GM19468 (cell line): ENCODE results near the gene BAHCC1.
"Not testable (repeated sequence)": the region's sequence is repeated elsewhere in the genome, so short reads cannot be mapped to it uniquely, and the experiment has no call there.

Source experiments
- ATAC-seq: cut with Tn5 transposase; IDR thresholded peaks from one replicate; pipeline ENCODE4 v1.9.1; 2021; ENCODE audit warnings: mild to moderate bottlenecking, moderate library complexity, moderate number of reproducible peaks; ENCODE audit not compliant: unreplicated experiment; ENCODE audit errors: extremely low read depth

The BAHCC1 gene

DNA sequence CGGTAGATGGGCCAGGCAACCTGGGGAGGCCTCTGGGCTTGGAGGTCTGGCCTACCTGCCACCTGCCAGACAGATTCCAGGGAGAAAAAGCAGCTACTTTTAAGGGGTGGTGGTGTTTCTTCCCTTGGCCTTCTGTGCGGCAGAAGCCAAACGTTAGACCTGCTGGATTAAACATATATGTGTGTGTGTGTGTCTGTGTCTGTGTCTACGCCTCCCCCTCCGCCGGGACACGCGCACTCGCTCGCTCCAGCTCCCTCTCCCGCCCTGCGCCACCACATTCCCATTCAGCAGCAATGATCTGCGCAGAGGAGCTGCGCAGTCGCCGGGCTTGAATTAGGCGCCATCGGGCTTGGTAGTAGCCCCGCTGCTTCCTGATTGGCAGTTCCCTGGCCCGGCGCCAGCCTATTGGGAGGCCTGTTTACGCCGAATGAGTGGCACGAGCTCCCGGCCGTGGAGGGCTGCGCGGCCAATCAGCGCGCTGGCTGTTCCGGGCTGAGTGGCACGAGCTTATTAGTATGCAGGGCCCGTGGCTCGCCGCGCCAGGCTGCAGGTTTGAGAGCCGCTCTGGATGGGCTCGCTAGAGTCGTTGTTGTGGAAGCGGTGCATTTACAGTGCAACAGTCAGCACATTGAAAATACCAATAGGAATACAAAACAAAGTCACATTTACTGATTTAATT is at the start of gene BAHCC1:
TSS of gene BAHCC1 (plus strand) at position 537 of the 679 bp plus-strand sequence. CDS start 4,283 bp downstream, outside the sequence.
- no peak for ATAC-seq

DNA sequence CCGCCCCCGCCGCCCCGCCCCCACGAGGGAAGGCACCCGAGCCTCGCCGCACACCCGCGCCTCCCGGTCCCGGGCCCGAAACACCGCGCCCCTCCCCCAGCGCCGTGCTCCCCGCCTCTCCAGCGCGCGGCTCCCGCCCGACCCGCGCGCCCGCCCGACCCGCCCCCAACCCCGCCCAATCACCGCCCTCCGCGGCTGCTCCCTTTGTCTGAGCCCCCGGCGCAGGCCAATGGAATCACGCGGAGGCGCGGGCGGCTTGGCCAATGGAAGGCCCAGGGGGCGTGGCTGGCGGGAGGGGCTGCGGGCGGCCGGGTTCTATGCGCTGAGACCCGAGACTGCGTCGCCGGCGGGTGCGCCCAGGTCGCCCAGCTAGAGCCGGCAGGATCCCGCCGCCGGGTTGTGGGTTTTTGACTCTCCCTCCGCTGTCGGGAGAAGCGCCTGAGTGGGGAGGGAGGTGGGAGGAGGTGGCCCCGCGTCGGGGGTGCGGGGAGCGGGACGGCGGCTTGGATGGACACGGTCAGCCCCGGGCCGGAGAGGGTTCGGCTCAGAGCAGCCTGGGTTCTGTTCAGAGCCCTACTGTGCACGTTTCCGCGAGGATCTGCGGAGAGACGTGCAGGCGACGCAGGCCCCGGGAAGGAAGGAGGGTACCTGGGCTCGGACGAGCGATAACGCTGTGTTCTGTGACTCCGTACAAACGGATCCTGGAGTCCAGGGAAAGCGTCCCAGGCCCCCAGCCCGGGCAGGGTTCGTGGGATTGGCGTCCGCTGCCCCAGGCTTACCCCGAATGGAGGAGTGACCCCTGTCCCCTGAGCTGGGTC is 49.0 kb upstream of the BAHCC1 start:
- peak; percentile 47 for ATAC-seq

DNA sequence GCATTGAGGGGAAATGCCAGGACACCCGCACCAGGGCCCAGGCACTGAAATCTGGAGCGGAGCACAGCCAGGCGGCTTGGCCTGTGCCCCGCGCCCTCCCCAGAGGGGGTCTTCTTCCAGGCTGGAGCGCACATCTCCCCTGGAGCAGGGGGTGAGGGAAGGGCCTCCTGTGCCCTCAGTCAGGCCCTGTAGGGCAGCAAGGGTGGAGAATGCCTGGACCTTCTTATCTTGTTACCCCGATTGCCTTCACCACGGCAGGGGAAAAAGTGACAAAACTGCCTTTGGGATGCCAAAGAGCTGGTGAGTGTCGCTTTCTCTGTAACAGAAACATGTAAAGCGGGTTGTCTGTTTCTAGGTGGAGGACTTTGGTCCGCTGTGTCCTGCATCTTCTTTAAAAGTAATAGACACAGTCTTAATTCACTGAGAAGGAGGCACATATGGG is 48.3 kb upstream of the BAHCC1 start:
- ATAC-seq = no peak

DNA sequence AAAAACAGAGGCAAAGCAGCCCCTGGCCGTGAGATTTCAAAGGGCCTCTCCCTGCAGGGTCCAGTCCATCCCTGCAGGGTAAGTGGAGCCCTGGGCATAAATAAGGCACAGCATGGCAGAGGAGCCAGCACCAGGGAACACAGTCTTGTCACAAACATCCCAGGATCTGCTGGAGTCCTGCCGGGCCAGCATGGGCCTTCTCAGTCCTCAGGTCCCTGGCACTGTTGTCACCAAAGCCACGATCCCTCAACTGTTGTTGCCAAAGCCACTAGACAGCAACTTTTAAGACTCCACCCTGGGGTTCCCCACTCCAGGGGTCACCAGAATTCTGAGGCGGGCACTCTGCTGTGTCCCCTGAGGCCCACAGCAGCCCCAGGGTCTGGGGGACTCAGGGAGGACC is 47.8 kb upstream of the BAHCC1 start:
- ATAC-seq = no peak

DNA sequence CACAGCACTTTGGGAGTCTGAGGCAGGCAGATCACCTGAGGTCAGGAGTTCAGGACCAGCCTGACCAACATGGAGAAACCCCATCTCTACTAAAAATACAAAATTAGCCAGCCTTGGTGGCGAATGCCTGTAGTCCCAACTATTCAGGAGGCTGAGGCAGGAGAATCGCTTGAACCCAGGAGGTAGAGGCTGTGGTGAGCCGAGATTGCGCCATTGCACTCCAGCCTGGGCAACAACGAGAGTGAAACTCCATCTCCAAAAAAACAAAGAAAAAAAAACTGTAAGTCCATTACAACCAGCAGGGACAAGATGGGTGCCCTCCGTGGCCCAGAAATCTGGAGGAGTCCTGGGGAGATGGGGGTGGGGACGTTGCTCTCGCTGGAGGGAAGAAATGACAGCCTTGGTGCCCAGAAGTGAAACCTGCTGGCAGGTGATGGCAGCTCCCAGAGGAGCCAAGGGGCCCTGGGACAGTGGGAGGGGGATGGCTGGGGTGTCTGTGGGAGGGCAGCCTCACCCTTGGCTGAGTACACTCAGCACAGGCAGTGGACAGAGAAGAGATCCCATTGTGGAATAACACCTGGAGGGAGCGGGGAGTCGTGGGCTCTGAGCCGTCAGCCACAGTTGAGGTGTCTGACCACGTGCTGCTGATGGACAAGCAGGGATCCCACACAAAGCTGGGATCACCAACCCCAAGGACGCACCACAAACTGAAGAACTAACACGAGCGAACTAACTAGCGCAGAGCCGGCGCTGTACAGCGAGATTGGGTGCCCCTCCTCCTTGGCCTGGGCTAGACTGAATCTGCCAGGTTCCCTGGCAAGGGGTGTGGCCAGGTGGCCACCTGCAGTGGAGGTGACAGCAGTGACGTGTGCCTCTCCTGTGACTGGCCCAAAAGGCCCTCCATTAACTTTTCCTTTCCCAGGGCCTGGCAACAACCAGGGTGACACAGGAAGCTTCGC is 46.9 kb upstream of the BAHCC1 start:
- no peak for ATAC-seq

DNA sequence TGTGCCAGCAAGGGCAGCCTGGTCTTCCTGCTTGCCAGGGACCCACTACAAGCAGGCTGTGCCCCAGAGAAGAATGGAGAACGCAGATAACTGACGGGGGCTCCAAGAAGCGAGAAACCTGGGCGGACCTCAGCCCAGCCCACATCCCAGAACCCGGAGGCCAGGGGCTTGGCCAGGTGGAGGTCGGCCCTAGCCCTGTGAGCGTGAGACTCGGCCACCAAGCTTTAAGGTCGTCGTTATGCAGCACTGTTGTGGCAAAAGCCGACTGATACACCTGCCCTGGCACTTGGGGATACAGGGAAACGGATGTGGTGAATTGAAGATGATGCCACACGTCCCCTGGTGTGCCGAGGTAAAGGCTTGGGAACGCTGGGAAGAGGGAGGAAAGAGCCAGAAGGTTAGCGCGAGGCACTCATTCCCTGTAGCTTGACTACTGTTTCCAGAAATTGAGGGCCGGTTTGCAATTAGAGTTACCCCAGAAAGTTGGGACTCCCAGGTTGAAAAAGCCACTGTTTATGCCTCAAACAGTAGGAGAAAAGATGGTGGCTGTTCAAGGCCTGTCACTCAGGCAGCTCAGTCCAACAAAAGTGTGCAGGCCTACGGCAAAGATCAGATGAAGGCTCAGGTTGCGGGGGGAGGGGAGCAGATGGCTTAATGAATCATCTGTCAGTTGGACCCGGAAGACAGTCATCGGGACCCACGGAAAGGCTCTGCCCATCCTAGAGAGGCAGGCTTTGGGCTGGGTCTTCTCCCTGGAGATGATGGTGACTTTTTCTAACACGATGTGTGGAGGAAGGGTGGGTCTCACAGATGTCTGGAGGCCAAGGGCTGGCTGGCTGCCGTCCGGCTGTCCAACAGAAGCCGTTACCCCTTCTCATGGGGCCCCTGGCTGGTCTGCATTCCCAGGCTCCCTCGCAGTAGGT is 45.6 kb upstream of the BAHCC1 start:
- ATAC-seq = no peak

DNA sequence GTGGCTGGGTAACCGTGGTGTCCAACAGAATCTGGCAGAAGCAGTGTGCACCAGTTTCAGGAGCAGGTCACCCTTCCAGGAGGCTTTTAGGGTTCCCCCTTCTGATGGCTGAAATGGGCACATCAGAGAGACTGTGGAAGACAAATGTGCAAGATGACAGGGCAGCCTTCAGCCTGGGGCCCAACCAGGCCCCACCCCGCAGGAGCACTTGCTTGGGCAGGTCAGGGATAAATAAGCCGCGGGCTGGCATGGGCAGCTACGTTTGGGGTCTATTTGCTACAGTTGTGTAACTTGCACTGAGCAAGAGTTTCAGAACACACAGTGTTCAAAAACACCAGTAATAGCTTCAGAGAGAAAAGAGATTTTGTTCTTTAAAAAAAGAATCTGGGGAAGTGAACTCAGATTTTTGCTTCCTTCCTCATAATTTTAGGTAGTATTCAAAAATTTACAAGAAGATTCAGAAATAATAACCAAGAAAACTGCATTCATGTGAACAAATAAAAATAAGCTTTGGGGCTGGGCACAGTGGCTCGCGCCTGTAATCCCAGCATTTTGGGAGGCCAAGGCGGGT is 44.9 kb upstream of the BAHCC1 start:
- no peak for ATAC-seq

DNA sequence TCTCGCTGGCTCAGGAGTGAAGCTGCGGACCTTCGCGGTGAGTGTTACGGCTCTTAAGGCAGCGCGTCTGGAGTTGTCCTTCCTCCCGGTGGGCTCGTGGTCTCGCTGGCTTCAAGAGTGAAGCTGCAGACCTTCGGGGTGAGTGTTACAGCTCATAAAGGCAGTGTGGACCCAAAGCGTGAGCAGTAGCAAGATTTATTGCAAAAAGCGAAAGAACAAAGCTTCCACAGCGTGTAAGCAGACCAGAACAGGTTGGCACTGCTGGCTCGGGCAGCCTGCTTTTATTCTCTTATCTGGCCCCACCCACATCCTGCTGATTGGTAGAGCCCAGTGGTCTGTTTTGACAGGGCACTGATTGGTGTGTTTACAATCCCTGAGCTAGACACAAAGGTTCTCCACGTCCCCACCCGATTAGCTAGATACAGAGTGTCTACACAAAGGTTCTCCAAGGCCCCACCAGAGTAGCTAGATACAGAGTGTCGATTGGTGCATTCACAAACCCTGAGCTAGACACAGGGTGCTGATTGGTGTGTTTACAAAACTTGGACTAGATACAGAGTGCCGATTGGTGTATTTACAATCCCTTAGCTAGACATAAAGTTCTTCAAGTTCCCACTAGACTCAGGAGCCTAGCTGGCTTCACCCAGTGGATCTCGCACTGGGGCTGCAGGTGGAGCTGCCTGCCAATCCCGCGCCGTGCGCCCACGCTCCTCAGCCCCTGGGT is 43.8 kb upstream of the BAHCC1 start:
- ATAC-seq = not testable (repeated sequence)

DNA sequence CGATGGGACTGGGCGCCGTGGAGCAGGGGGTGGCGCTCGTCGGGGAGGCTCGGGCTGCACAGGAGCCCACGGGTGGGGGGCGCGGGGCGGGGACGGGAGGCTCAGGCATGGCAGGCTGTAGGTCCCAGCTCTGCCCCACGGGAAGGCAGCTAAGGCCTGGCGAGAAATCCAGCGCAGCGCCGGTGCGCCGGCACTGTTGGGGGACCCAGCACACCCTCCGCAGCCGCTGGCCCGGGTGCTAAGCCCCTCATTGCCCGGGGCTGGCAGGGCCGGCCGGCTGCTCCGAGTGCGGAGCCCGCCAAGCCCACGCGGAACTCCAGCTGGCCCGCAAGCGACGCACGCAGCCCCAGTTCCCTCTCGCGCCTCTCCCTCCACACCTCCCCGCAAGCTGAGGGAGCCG is 43.2 kb upstream of the BAHCC1 start:
- not testable (repeated sequence) for ATAC-seq

DNA sequence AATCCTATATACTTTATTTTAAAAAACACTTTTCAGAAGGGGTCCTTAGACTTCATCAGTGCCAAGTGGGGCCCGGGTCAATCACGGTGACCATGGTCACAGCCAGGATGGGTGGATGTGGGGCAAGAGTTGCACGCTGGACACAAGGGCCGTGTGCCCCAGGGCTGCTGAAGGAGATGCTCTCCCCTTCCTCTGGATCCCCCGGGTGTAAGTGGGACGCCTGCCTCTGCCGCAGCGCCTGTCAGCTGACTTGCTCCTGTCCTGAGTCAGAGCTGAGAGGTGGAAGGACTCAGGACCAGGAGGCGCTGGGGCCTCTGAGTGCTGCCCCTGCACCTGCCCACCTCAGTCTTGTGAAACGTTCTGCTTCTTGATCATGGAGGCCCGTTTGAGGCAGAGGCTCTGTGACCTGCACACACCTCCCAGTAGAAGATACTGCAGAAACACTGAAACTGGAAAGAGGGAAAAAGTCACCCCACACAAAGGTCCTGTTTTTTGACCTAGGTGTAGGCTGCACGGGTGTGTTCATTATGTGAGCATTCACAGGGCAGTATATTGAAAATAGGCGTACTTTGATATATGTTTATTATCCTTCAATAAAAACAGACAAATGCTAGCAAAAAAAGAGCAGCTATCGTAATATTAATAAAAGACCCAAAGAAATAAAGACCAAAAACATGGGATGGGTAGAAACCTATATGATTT is 40.9 kb upstream of the BAHCC1 start:
- no peak for ATAC-seq

DNA sequence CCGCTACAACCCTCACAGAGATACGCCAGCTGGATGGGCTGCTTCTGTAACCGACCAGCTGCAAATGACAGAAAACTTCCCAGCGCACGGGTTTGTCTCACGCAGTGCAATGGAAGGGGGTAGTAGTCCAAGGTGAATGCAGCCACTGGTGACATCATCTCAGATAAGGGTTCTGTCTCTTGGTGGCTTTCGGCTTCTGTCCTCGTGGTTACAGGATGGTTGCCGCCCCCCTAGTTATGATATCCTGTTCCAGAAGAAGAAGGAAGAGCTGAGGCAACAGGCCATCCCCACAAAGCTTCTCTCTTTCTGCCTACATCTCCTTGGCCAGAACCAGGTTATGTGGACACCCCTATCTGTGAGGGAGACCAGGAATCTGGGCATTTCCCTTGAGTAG is 40.3 kb upstream of the BAHCC1 start:
- no peak for ATAC-seq

DNA sequence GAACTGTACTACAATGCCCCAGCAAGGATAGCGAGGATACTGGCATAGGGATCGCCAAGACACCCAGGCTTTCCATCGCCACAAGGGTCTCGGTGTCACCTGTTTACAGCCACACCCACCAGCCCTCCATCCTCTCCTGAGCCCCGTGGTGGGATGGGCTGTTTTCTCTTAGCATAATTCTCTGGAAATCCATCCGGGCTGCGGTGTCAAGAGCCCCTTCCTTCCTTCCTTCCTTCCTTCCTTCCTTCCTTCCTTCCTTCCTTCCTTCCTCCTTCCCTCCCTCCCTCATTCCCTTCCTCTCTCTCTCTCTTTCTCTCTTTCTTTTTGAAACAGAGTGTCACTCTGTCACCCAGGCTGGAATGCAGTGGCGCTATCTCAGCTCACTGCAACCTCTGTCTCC is 36.0 kb upstream of the BAHCC1 start:
- no peak for ATAC-seq

DNA sequence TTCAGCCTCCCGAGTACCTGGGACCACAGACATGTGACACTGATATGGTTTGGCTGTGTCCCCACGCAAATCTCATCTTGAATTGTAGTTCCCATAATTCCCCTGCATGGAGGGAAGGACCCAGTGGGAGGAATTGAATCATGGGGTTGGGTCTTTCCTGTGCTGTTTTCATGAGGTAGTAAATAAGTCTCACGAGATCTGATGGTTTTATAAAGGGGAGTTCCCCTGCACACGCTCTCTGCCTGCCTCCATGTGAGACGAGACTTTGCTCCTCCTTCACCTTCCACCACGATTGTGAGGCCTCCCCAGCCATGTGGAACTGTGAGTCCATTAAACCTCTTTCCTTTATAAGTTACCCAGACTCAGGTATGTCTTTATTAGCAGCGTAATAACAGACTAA is 33.3 kb upstream of the BAHCC1 start:
- ATAC-seq = not testable (repeated sequence)

DNA sequence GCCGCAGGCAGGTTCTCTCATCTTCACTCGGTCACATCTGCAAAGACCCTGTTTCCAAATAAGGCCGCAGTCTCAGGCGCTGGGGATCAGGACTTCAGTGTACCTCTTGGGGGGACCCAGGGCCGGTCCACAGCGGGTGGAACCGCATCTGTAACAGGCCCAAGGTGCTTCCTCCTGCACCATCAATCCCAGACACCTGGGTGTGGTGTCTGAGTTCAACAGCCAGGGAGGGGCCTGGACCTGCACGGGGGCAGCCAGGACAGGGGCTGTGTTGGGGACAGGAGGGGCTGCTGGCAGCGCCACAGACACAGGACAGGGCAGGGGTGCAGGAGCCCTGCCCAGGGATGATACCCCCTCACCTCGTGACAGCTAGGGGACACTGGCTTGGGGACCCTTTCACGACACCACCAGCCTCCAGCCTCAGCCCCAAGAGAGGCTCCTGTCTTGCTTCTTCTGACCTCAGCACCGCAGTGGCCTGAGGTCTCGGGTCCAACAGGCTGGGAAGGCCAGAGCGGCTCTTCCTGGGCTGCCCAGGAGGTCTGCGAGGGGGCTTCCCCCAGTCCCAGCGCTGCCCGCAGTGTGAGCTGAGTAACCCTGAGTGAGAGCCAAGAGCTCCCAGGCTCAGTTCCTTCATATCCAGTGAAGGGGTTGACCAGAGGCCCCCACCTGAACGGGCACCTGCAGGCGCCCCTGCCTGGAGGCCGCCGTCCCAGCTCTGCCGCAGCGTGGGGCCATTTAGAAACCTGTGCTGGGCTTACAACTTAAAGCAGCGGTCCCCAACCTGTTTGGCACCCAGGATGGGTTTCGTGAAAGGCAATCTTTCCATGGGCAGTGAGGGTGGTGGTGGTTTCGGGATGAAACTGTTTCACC is 30.7 kb upstream of the BAHCC1 start:
- no peak for ATAC-seq

DNA sequence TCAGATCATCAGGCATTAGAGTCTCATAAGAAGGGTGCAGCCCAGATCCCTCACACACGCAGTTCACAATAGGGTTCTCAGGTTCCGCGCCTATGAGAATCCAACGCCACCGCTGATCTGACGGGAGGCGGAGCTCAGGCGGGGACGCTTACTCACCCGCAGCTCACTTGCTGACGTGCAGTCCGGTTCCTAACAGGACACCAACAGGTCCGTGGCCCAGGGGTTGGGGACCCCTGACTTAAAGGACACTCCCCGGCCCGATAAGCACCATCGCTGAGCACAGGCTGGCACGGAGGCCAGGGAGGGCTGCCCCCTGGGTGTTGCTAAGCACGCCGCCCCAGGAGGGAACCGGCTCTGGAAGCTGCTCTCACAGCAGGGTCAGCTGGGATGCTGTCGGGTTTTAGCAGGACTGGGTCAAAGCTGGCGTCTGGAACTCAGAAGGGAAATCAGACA is 30.1 kb upstream of the BAHCC1 start:
- no peak for ATAC-seq

DNA sequence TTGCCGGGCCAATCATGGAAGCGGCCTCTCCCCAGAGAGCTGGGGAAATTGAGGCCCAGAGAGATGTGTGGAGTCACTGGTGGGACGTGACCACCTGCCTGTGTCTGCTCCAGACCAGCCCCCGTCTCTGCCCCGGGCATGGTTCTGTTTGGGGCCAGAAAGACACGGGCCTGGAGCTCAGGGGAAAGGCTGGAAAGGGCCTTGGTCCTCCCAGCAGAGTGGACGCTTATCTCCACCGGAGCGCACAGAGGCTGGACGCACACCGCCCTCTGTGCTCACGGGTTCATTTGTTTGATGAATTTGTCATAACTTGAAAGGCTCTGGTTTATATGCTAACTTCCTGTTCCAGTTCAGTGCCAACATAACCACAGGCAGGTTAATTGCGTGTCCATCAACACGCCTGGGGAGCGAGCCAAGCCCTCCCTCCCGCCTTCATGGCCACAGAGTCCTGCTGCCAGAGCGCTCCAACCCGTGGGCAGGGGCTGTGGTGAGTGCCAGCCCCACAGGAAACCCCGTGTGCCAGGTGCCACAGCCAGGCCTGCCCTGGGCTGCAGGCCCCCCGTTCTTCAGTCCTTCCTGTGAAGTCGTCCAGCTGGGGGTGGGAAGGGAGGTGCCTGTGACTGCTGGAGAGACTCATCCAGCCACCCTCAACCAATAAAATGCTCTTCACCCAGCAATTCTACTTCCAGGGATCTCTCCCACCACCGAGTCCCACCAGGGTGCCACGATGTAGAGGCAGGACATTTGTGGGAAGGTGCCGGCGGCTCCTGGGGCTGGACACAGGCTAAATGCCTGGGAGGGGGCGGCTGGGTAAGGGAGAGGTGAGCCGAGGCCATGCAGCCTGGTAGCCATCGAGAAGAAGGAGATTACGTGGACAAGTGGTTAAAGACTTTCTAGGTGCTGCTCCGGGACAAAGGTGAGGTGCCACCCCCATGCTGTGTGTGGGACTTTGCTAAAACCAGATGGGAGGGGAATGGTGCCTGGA is 29.4 kb upstream of the BAHCC1 start:
- no peak for ATAC-seq
